Measurements from ENCODE around the gene TBC1D16.

- TF ChIP-seq POLR2A (IDR thresholded peaks at IDR 0.05) (no peak), CTCF (IDR thresholded peaks at IDR 0.05) (no peak)
Measured at GRCh38 chr17:80051681-80052080, 16.0 kb upstream of the TBC1D16 start.

Data from right lobe of liver (tissue), 4 donors.